H1 (cell line): Measurements from ENCODE around the gene STPG1. TPM values are rescaled to one million over a fixed set of nuclear protein-coding genes. Genes with fewer than 3 reads are reported as not detected.

Experiments used
- TCF12 ChIP-seq: IDR thresholded peaks from 2 replicates; pipeline ENCODE4 v1.6.1; 2011; ENCODE audit warnings: low read depth, mild to moderate bottlenecking, low read length
- polyA plus RNA-seq, 7 experiments: library from polyadenylated mRNA; depleted of rRNA in 3 of 7; stranded (reverse) in 5 of 7; unstranded in 2 of 7; fragments of >200 nt in 5 of 7; fragments of 200-250 nt in 2 of 7; gene quantifications; 1 replicate in 5 of 7; 2 replicates in 1 of 7; 4 replicates in 1 of 7; pipeline versions ENCODE4 v1.2.1 to v1.2.3, GENCODE V29; 2011 to 2013; ENCODE audit warnings: missing spikeins in 2 of 7, mixed read lengths in 2 of 7
- total RNA-seq: library from RNA; stranded (reverse); fragmentation: NEBNext Ultra II Directional; extraction: Animal tissue kit (Norgen Biotek cat#: 25700); gene quantifications from 2 replicates; pipeline ENCODE4 v1.2.1, GENCODE V29; 2021

The STPG1 gene
- total and polyA plus RNA-seq, 2 of the 8 experiments (the other 6 are each of a cell fraction or from before 2014, with no cell fraction given) = 10.3 to 11.2 TPM

DNA sequence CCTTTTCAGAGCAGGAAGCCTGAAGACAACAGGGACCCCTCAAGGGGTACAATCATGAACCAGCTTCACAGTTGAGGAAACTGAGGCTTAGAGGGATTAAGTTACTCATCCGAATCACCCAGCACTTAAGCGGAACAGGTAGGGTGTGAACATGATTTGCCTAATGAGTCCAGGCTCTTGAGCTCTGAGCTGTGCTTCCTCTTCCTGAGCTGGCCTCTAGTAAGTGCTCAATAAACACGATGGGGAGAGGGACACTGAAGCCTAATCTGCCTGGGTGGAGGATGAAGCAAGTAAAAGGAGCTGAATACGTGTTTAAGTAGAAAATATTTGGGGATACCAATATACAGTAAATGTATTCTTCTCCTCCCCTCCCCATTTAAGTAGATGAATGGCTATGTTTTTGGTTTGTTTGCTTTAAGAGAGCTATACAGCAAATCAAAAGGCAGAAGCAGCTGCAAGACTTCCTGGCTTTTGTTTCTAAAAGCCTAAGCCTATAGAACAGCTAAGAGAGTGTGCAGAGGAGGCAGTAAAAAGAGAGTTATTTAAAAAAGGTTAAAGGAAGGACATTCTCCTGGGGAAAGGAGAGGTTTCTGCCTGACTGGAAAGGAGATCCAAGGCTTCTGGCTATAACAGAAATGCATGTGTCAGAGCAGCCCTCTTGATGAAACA is 20.5 kb downstream of the STPG1 start (continued):
- TF ChIP-seq TCF12 = no peak
- TF ChIP-seq, all 59 proteins: peak for 0
